Activated CD4-positive, alpha-beta T cell treated with anti-CD3 and anti-CD28 coated beads, Interleukin-2, amount 50 U/mL, for 1 hour (primary cell): ENCODE results near the gene PARD3B.
"Not testable (repeated sequence)": the region's sequence is repeated elsewhere in the genome, so short reads cannot be mapped to it uniquely, and the experiment has no call there.

Experiments
- DNase-seq: peaks from one replicate; pipeline ENCODE4 v3.0.0-alpha.2; 2020

The PARD3B gene

GRCh38 chr2:205451901-205452512 is 906.7 kb downstream of the PARD3B start:
- DNase-seq, result no peak

GRCh38 chr2:205453202-205453601 is 907.9 kb downstream of the PARD3B start:
- no peak for DNase-seq

GRCh38 chr2:205456682-205457081 is 911.4 kb downstream of the PARD3B start:
- DNase-seq, result no peak

GRCh38 chr2:205460217-205460616 is 914.9 kb downstream of the PARD3B start:
- DNase-seq, result no peak

- DNase-seq, result no peak
Observed at GRCh38 chr2:205461169-205461568, 915.9 kb downstream of the PARD3B start.

GRCh38 chr2:205461678-205462665 is 916.7 kb downstream of the PARD3B start:
- DNase-seq, result no peak

GRCh38 chr2:205462681-205463345 is 917.5 kb downstream of the PARD3B start:
- no peak for DNase-seq

GRCh38 chr2:205463466-205464025 is 918.3 kb downstream of the PARD3B start:
- no peak for DNase-seq

GRCh38 chr2:205464681-205465080 is 919.4 kb downstream of the PARD3B start:
- no peak for DNase-seq

- DNase-seq, result no peak
Observed at GRCh38 chr2:205465791-205466190, 920.5 kb downstream of the PARD3B start.

- DNase-seq, result no peak
Observed at GRCh38 chr2:205471776-205472175, 926.5 kb downstream of the PARD3B start.

- no peak for DNase-seq
Observed at GRCh38 chr2:205473791-205474190, 928.5 kb downstream of the PARD3B start.

GRCh38 chr2:205474741-205475415 is 929.6 kb downstream of the PARD3B start:
- DNase-seq, result no peak

- DNase-seq, result no peak
Observed at GRCh38 chr2:205475416-205475768, 930.1 kb downstream of the PARD3B start.

GRCh38 chr2:205477016-205477705 is 931.9 kb downstream of the PARD3B start:
- no peak for DNase-seq

GRCh38 chr2:205481861-205482260 is 936.6 kb downstream of the PARD3B start:
- no peak for DNase-seq

- DNase-seq, result no peak
Observed at GRCh38 chr2:205482399-205483081, 937.3 kb downstream of the PARD3B start.

GRCh38 chr2:205483095-205483494 is 937.8 kb downstream of the PARD3B start:
- DNase-seq, result no peak

GRCh38 chr2:205484215-205484614 is 938.9 kb downstream of the PARD3B start:
- no peak for DNase-seq

GRCh38 chr2:205484764-205485163 is 939.5 kb downstream of the PARD3B start:
- no peak for DNase-seq

- DNase-seq, result not testable (repeated sequence)
Observed at GRCh38 chr2:205493528-205493927, 948.3 kb downstream of the PARD3B start.
